ENCODE measurements around the gene MLEC. TPM values are rescaled to one million over a fixed set of nuclear protein-coding genes. Genes with fewer than 3 reads are reported as not detected.
A peak's percentile ranks its signal among the peaks of the same experiment; 100 is the strongest.

MLEC gene
- total and polyA plus RNA-seq, 9 of the 15 experiments (the other 6 are each of a cell fraction or from before 2014, with no cell fraction given): 18.5 to 108 (median 57.8) TPM

- no peak for TF ChIP-seq WHSC1 (IDR thresholded peaks at IDR 0.05; ENCODE audit: low read length)
- TF ChIP-seq HSF4 (CRISPR knock-in tag; IDR thresholded peaks at IDR 0.05; ENCODE audit: borderline replicate concordance): no peak
- no peak for TF ChIP-seq SMAD1 (IDR thresholded peaks at IDR 0.05; ENCODE audit: low read depth, low read length, partially characterized antibody)
- no peak for TF ChIP-seq CTCF (IDR thresholded peaks at IDR 0.05 in 2 of 3, conservative IDR thresholded peaks at IDR 0.05 in 1 of 3; ENCODE audit: insufficient read depth in 2 of 3, low read depth in 1 of 3, low read length in 3 of 3)
- TF ChIP-seq ZNF398 (CRISPR knock-in tag; IDR thresholded peaks at IDR 0.05): no peak
- TF ChIP-seq POLR2H (tag; IDR thresholded peaks at IDR 0.05; ENCODE audit: low read depth): 0 out of 2 replicates have a peak, but pooled peaks have one; percentile 24
- no peak for TF ChIP-seq HNRNPLL (IDR thresholded peaks at IDR 0.05; ENCODE audit: low read depth, low read length, poor library complexity, severe bottlenecking)
- TF ChIP-seq POLR2AphosphoS5 (IDR thresholded peaks at IDR 0.05; ENCODE audit: control insufficient read depth, insufficient read depth, low read depth, low read length): peak; percentile 19; the same call in 1 of the 2 replicates
- 0 out of 2 replicates have a peak, but pooled peaks have one; percentile 48 for TF ChIP-seq ZNF431 (CRISPR knock-in tag; IDR thresholded peaks at IDR 0.05)
- TF ChIP-seq NFXL1 (CRISPR knock-in tag; IDR thresholded peaks at IDR 0.05): no peak
- TF ChIP-seq STAT5A (IDR thresholded peaks at IDR 0.05; ENCODE audit: borderline replicate concordance, low read length): no peak
- no peak for TF ChIP-seq USF1 (CRISPR knock-in tag; IDR thresholded peaks at IDR 0.05)
- no peak for TF ChIP-seq ZNF175 (CRISPR knock-in tag; IDR thresholded peaks at IDR 0.05; ENCODE audit: low read depth)
- TF ChIP-seq PBX2 (CRISPR knock-in tag; IDR thresholded peaks at IDR 0.05; ENCODE audit: low read depth): no peak
- no peak for TF ChIP-seq PBX2 (tag; conservative IDR thresholded peaks at IDR 0.05; ENCODE audit: low read depth)
- peak in 1 of 2 experiments; percentile 42; a peak in 1 of 4 replicates for TF ChIP-seq SIN3A (IDR thresholded peaks at IDR 0.05; ENCODE audit: borderline replicate concordance in 2 of 2, control insufficient read depth in 1 of 2, low read depth in 2 of 2, low read length in 2 of 2)
- TF ChIP-seq RFX7 (CRISPR knock-in tag; IDR thresholded peaks at IDR 0.05): no peak
- peak; percentile 64; the same call in 1 of the 2 replicates for TF ChIP-seq JUND (IDR thresholded peaks at IDR 0.05; ENCODE audit: borderline replicate concordance, low read depth, low read length)
- TF ChIP-seq JUND (tag; IDR thresholded peaks at IDR 0.05; ENCODE audit: borderline replicate concordance, low read depth, low read length): no peak
- no peak for TF ChIP-seq RBM17 (IDR thresholded peaks at IDR 0.05; ENCODE audit: borderline replicate concordance, low read depth, low read length)
- no peak for TF ChIP-seq BCL6 (CRISPR knock-in tag; IDR thresholded peaks at IDR 0.05)
Measured at GRCh38 chr12:120686151-120686689, 729 bp upstream of the MLEC start (continued).
